Measurements from ENCODE around the gene CMTM8. TPM values are rescaled to one million over a fixed set of nuclear protein-coding genes. Genes with fewer than 3 reads are reported as not detected.

Gene CMTM8
- total RNA-seq, 1 experiment from 2014 or later: 9.0 TPM

DNA sequence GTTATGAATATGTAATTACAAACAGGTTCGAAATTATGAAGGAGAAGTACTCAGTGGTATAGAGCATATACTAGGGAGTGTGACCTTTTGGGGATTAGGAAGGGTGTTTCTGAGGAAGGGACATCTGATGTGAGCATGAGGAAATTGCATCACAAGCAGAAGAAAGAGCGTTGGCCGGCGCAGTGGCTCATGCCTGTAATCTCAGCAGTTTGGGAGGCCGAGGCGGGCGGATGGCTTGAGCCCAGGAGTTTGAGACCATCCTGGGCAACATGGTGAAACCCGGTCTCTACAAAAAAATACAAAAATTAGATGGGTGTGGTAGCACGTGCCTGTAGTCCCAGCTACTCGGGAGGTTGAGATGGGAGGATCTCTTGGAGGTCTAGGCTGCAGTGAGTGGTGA, 160.1 kb downstream of the CMTM8 start (continued):
- TF ChIP-seq, protein P1, sequence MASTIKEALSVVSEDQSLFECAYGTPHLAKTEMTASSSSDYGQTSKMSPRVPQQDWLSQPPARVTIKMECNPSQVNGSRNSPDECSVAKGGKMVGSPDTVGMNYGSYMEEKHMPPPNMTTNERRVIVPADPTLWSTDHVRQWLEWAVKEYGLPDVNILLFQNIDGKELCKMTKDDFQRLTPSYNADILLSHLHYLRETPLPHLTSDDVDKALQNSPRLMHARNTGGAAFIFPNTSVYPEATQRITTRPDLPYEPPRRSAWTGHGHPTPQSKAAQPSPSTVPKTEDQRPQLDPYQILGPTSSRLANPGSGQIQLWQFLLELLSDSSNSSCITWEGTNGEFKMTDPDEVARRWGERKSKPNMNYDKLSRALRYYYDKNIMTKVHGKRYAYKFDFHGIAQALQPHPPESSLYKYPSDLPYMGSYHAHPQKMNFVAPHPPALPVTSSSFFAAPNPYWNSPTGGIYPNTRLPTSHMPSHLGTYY (CRISPR knock-in tag; IDR thresholded peaks at IDR 0.05): no peak
- TF ChIP-seq NR1H2 (CRISPR knock-in tag; IDR thresholded peaks at IDR 0.05) (no peak), JAZF1 (CRISPR knock-in tag; IDR thresholded peaks at IDR 0.05) (no peak), ATF6 (CRISPR knock-in tag; IDR thresholded peaks at IDR 0.05) (no peak), ZNF281 (CRISPR knock-in tag; IDR thresholded peaks at IDR 0.05) (no peak), ZBTB43 (CRISPR knock-in tag; IDR thresholded peaks at IDR 0.05) (no peak), NFE2L1 (CRISPR knock-in tag; IDR thresholded peaks at IDR 0.05) (no peak), ATF3 (CRISPR knock-in tag; conservative IDR thresholded peaks at IDR 0.05) (no peak), ZNF219 (CRISPR knock-in tag; IDR thresholded peaks at IDR 0.05; ENCODE audit: borderline replicate concordance) (no peak), CREB1 (CRISPR knock-in tag; IDR thresholded peaks at IDR 0.05) (no peak), NR3C1 (CRISPR knock-in tag; conservative IDR thresholded peaks at IDR 0.05; ENCODE audit: low read depth) (no peak), ATF2 (CRISPR knock-in tag; IDR thresholded peaks at IDR 0.05; ENCODE audit: borderline replicate concordance, low read depth) (no peak), ZNF138 (CRISPR knock-in tag; conservative IDR thresholded peaks at IDR 0.05) (no peak), AFF4 (CRISPR knock-in tag; IDR thresholded peaks at IDR 0.05; ENCODE audit: borderline replicate concordance) (no peak), MXD4 (CRISPR knock-in tag; IDR thresholded peaks at IDR 0.05; ENCODE audit: borderline replicate concordance) (no peak)
